H1 (cell line): Measurements from ENCODE around the gene CELF4. TPM values are rescaled to one million over a fixed set of nuclear protein-coding genes. Genes with fewer than 3 reads are reported as not detected.

Experiments
- CBX5 ChIP-seq: fragments of 300-800, 300-1000 bp; sonication (generic); IDR thresholded peaks from 2 replicates; pipeline ENCODE4 v1.7.1; 2016; ENCODE audit warnings: antibody characterized with exemption, low read length, low read depth
- EGR1 ChIP-seq: IDR thresholded peaks from 2 replicates; pipeline ENCODE4 v1.6.1; 2011; ENCODE audit warnings: low read depth, low read length, borderline replicate concordance
- EZH2 ChIP-seq: fragments of 200-600 bp; sonication (generic); IDR thresholded peaks from 2 replicates; pipeline ENCODE4 v1.7.1; 2012; ENCODE audit warnings: low read depth, mild to moderate bottlenecking, moderate library complexity, low read length, inconsistent platforms; ENCODE audit not compliant: severe bottlenecking
- FOSL1 ChIP-seq: IDR thresholded peaks from 2 replicates; pipeline ENCODE4 v1.6.1; 2011; ENCODE audit warnings: mild to moderate bottlenecking, low read depth, low read length, moderate library complexity; ENCODE audit not compliant: insufficient read depth
- KDM1A ChIP-seq: fragments of 200-600, 300-600 bp; sonication (generic); IDR thresholded peaks from 2 replicates; pipeline ENCODE4 v1.7.1; 2016; ENCODE audit warnings: mild to moderate bottlenecking, low read length, borderline replicate concordance
- KDM4A ChIP-seq: IDR thresholded peaks from one replicate; pipeline ENCODE4 v1.7.1; 2012; ENCODE audit warnings: low read depth, mild to moderate bottlenecking, moderate library complexity, low read length, inconsistent platforms; ENCODE audit not compliant: severe bottlenecking
- NANOG ChIP-seq: IDR thresholded peaks from 2 replicates; pipeline ENCODE4 v1.6.1; 2011; ENCODE audit warnings: low read length, low read depth, mild to moderate bottlenecking, inconsistent platforms; ENCODE audit not compliant: insufficient read depth, poor library complexity, severe bottlenecking
- RFX5 ChIP-seq: IDR thresholded peaks from 2 replicates; pipeline ENCODE4 v1.6.1; 2011; ENCODE audit warnings: low read depth, low read length, improper control_type of control experiment, borderline replicate concordance
- SIRT6 ChIP-seq: IDR thresholded peaks from one replicate; pipeline ENCODE4 v1.7.1; 2012; ENCODE audit warnings: low read length, inconsistent platforms
- SIX5 ChIP-seq: IDR thresholded peaks from 2 replicates; pipeline ENCODE4 v1.6.1; 2011; ENCODE audit warnings: mild to moderate bottlenecking, low read depth, low read length
- polyA plus RNA-seq, 7 experiments: library from polyadenylated mRNA; depleted of rRNA in 3 of 7; stranded (reverse) in 5 of 7; unstranded in 2 of 7; fragments of >200 nt in 5 of 7; fragments of 200-250 nt in 2 of 7; gene quantifications; 1 replicate in 5 of 7; 2 replicates in 1 of 7; 4 replicates in 1 of 7; pipeline versions ENCODE4 v1.2.1 to v1.2.3, GENCODE V29; 2011 to 2013; ENCODE audit warnings: missing spikeins in 2 of 7, mixed read lengths in 2 of 7
- total RNA-seq: library from RNA; stranded (reverse); fragmentation: NEBNext Ultra II Directional; extraction: Animal tissue kit (Norgen Biotek cat#: 25700); gene quantifications from 2 replicates; pipeline ENCODE4 v1.2.1, GENCODE V29; 2021
- TF ChIP-seq, protein P1 (sequence below): fragments of 300-600 bp; sonication (generic); IDR thresholded peaks from 2 replicates; pipeline ENCODE4 v1.7.1; 2012; ENCODE audit warnings: low read length, moderate library complexity, mild to moderate bottlenecking, inconsistent platforms; ENCODE audit not compliant: insufficient replicate concordance

Gene CELF4
- total and polyA plus RNA-seq, 2 of the 8 experiments (the other 6 are each of a cell fraction or from before 2014, with no cell fraction given): 1.6 to 3.4 TPM

DNA sequence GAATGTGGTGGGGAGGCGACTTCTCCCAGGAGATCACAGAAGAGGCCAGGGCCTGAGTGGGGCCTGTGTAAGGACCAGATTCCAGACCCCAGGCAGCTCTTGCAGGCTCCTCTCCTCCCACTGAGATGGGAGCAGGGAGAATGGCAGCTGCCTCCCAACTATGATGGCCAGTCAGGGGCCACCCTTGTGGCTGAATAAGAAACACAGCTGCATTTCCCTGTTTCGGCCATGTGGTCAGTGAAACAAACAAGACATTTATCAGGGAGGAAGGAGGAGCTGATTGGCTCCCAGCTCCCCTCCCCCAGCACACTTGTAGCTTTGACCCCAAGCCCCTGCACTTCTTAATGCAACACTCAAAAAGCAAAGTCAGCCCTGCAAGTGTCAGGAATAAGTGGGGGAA is 143.5 kb downstream of the CELF4 start (continued):
- TF ChIP-seq, protein P1, sequence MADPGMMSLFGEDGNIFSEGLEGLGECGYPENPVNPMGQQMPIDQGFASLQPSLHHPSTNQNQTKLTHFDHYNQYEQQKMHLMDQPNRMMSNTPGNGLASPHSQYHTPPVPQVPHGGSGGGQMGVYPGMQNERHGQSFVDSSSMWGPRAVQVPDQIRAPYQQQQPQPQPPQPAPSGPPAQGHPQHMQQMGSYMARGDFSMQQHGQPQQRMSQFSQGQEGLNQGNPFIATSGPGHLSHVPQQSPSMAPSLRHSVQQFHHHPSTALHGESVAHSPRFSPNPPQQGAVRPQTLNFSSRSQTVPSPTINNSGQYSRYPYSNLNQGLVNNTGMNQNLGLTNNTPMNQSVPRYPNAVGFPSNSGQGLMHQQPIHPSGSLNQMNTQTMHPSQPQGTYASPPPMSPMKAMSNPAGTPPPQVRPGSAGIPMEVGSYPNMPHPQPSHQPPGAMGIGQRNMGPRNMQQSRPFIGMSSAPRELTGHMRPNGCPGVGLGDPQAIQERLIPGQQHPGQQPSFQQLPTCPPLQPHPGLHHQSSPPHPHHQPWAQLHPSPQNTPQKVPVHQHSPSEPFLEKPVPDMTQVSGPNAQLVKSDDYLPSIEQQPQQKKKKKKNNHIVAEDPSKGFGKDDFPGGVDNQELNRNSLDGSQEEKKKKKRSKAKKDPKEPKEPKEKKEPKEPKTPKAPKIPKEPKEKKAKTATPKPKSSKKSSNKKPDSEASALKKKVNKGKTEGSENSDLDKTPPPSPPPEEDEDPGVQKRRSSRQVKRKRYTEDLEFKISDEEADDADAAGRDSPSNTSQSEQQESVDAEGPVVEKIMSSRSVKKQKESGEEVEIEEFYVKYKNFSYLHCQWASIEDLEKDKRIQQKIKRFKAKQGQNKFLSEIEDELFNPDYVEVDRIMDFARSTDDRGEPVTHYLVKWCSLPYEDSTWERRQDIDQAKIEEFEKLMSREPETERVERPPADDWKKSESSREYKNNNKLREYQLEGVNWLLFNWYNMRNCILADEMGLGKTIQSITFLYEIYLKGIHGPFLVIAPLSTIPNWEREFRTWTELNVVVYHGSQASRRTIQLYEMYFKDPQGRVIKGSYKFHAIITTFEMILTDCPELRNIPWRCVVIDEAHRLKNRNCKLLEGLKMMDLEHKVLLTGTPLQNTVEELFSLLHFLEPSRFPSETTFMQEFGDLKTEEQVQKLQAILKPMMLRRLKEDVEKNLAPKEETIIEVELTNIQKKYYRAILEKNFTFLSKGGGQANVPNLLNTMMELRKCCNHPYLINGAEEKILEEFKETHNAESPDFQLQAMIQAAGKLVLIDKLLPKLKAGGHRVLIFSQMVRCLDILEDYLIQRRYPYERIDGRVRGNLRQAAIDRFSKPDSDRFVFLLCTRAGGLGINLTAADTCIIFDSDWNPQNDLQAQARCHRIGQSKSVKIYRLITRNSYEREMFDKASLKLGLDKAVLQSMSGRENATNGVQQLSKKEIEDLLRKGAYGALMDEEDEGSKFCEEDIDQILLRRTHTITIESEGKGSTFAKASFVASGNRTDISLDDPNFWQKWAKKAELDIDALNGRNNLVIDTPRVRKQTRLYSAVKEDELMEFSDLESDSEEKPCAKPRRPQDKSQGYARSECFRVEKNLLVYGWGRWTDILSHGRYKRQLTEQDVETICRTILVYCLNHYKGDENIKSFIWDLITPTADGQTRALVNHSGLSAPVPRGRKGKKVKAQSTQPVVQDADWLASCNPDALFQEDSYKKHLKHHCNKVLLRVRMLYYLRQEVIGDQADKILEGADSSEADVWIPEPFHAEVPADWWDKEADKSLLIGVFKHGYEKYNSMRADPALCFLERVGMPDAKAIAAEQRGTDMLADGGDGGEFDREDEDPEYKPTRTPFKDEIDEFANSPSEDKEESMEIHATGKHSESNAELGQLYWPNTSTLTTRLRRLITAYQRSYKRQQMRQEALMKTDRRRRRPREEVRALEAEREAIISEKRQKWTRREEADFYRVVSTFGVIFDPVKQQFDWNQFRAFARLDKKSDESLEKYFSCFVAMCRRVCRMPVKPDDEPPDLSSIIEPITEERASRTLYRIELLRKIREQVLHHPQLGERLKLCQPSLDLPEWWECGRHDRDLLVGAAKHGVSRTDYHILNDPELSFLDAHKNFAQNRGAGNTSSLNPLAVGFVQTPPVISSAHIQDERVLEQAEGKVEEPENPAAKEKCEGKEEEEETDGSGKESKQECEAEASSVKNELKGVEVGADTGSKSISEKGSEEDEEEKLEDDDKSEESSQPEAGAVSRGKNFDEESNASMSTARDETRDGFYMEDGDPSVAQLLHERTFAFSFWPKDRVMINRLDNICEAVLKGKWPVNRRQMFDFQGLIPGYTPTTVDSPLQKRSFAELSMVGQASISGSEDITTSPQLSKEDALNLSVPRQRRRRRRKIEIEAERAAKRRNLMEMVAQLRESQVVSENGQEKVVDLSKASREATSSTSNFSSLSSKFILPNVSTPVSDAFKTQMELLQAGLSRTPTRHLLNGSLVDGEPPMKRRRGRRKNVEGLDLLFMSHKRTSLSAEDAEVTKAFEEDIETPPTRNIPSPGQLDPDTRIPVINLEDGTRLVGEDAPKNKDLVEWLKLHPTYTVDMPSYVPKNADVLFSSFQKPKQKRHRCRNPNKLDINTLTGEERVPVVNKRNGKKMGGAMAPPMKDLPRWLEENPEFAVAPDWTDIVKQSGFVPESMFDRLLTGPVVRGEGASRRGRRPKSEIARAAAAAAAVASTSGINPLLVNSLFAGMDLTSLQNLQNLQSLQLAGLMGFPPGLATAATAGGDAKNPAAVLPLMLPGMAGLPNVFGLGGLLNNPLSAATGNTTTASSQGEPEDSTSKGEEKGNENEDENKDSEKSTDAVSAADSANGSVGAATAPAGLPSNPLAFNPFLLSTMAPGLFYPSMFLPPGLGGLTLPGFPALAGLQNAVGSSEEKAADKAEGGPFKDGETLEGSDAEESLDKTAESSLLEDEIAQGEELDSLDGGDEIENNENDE: no peak
- TF ChIP-seq RFX5: no peak
- no peak for TF ChIP-seq EZH2
- TF ChIP-seq EGR1: no peak
- TF ChIP-seq SIX5: no peak
- no peak for TF ChIP-seq FOSL1
- TF ChIP-seq KDM4A: no peak
- TF ChIP-seq KDM1A: no peak
- no peak for TF ChIP-seq SIRT6
- no peak for TF ChIP-seq NANOG
- no peak for TF ChIP-seq CBX5
